ENCODE results near the gene TBC1D4.

DNA sequence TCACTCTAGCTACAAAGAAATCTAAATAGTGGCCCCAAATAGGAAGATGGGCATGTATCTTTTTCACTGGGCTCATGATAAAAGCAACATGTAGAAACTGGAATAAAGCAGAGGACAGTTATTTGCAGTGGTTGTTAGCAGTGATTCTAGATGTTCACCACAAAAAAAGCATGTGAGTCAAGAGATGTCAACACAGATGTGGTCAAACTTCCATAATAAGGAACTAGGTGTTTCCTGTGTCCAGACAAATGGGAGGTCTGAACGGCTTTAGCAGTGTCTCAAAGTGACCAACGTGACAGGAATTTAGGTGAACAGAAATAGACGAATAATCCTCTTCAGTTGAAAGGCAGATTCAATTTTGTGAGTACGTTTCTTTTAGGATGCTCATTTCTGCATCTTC is 162.7 kb downstream of the TBC1D4 start:
- TF ChIP-seq CTBP1 (IDR thresholded peaks at IDR 0.05; ENCODE audit: borderline replicate concordance) (no peak), FOXK2 (IDR thresholded peaks at IDR 0.05) (no peak), FOXM1 (IDR thresholded peaks at IDR 0.05; ENCODE audit: borderline replicate concordance) (no peak), ZNF384 (IDR thresholded peaks at IDR 0.05) (no peak), SP1 (IDR thresholded peaks at IDR 0.05) (no peak), BHLHE40 (IDR thresholded peaks at IDR 0.05; ENCODE audit: borderline replicate concordance) (no peak), SUZ12 (IDR thresholded peaks at IDR 0.05) (no peak), ARNT (IDR thresholded peaks at IDR 0.05) (no peak), FOXA1 (IDR thresholded peaks at IDR 0.05) (no peak), TARDBP (IDR thresholded peaks at IDR 0.05) (no peak), LEF1 (IDR thresholded peaks at IDR 0.05; ENCODE audit: borderline replicate concordance) (no peak), ELF4 (IDR thresholded peaks at IDR 0.05) (no peak), HDGF (IDR thresholded peaks at IDR 0.05; ENCODE audit: borderline replicate concordance) (no peak)
- TF ChIP-seq, protein P1, sequence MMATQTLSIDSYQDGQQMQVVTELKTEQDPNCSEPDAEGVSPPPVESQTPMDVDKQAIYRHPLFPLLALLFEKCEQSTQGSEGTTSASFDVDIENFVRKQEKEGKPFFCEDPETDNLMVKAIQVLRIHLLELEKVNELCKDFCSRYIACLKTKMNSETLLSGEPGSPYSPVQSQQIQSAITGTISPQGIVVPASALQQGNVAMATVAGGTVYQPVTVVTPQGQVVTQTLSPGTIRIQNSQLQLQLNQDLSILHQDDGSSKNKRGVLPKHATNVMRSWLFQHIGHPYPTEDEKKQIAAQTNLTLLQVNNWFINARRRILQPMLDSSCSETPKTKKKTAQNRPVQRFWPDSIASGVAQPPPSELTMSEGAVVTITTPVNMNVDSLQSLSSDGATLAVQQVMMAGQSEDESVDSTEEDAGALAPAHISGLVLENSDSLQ (IDR thresholded peaks at IDR 0.05), result no peak

Measured in HEK293T (cell line).